D721Med (cell line): ENCODE results near the gene SENP6.
"Not testable (repeated sequence)": the region's sequence is repeated elsewhere in the genome, so short reads cannot be mapped to it uniquely, and the experiment has no call there.

ENCODE experiments used
- DNase-seq: peaks from one replicate; pipeline ENCODE4 v3.0.0; 2011; ENCODE audit warnings: low spot score; ENCODE audit not compliant: insufficient read length
- FAIRE-seq: peaks from 2 replicates; lab custom pipeline; 2011; peaks lifted over from hg19 to GRCh38; lab: Jason Lieb, UNC
- TF ChIP-seq, protein P1 (sequence below): IDR thresholded peaks from 2 replicates; pipeline ENCODE4 v1.5.1; 2012; ENCODE audit warnings: mild to moderate bottlenecking, control low read depth; ENCODE audit not compliant: insufficient read depth; ENCODE audit errors: missing control alignments

Gene SENP6

DNA sequence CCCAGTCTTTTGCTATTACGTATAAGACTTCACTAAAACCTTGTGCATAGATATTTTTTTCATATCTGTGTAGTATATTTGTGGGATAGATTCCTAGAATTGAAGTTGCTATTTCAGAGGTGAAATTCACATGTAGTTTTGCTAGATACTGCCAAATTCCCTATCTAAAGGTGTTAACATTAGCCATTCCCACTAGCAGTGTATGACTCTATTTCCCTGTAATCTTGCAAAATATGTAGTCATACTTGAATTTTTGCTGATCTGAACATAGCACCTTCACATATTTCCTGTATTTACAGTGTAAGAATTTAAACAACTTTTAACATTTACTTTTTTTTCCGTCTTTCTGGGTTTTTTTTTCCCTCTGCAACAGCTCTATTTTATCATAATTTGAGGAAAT lies 24.9 kb downstream of the SENP6 start:
- FAIRE-seq, result peak; percentile 21
- TF ChIP-seq, protein P1, sequence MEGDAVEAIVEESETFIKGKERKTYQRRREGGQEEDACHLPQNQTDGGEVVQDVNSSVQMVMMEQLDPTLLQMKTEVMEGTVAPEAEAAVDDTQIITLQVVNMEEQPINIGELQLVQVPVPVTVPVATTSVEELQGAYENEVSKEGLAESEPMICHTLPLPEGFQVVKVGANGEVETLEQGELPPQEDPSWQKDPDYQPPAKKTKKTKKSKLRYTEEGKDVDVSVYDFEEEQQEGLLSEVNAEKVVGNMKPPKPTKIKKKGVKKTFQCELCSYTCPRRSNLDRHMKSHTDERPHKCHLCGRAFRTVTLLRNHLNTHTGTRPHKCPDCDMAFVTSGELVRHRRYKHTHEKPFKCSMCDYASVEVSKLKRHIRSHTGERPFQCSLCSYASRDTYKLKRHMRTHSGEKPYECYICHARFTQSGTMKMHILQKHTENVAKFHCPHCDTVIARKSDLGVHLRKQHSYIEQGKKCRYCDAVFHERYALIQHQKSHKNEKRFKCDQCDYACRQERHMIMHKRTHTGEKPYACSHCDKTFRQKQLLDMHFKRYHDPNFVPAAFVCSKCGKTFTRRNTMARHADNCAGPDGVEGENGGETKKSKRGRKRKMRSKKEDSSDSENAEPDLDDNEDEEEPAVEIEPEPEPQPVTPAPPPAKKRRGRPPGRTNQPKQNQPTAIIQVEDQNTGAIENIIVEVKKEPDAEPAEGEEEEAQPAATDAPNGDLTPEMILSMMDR, result no peak

DNA sequence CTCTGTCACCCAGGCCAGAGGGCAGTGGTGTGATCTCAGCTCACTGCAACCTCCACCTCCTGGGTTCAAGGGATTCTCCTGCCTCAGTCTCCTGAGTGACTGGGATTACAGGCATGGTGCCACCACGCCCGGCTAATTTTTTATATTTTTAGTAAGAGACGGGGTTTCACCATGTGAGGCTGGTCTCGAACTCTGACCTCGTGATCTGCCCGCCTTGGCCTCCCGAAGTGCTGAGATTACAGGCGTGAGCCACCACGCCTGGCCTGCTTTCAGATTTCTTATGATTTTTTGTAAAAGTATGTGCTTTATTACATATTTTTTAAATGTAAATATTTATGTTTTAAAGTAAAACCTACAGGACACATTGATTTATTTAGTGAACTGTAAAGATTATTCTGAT lies 26.0 kb downstream of the SENP6 start:
- not testable (repeated sequence) for DNase-seq, FAIRE-seq

More for the DNA sequence above, 24.9 kb downstream of the SENP6 start:
- DNase-seq, result no peak

DNA sequence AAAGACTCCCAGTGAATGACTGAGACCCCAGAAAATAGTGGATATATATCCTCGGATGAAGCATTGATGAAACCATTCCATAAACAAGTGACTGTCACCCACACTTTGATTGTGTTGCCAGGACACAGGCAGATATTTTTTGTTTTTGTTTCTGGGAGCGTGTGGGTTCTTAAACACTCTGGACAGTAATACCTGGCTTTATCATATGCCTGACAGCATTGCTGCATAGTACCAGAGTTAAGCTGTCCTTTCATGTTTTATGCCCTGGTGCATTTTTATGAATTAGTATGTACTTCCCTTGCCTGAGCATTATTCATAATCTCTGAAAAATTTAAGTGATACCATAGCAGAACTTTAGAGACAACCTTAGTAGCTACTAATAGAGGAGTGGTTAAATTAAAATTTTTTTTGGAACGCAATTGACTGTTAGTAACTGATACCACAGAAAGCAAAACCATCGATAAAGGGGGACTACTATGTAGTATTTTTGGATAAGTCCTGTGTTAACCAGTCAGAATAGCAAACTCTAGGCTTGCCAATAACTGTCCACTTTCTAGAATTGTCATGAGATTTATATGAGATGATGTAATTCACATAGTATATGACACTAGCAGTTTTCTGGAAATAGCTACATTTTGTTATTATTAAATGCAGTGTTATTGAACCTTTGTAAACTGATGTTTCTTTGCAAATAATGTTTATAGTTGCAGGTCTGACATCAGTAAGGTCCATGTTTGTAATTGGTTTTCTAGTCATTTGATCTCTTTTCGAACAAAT lies 30.4 kb downstream of the SENP6 start:
- DNase-seq (no peak), FAIRE-seq (no peak)
- TF ChIP-seq, protein P1, result no peak

DNA sequence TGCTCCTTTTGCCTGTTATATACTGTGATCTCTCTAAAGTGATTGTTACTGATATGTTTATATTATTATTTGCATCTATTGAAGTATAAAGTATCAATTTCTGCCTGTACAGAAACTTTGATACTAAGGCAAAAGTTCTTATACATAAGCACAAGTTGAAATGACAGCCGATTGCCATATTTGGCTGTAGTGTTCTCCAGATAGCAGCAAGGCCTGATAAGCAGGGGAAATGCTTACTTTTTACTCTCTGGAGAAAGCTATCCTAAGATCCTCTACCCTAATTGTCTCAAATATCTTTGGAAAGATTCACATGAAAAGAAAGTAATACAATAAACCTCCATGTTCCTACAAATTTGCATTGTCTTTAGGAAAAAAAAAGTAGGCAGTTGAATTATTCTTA lies 31.4 kb downstream of the SENP6 start:
- no peak for FAIRE-seq
- TF ChIP-seq, protein P1, result no peak
- DNase-seq, result no peak

DNA sequence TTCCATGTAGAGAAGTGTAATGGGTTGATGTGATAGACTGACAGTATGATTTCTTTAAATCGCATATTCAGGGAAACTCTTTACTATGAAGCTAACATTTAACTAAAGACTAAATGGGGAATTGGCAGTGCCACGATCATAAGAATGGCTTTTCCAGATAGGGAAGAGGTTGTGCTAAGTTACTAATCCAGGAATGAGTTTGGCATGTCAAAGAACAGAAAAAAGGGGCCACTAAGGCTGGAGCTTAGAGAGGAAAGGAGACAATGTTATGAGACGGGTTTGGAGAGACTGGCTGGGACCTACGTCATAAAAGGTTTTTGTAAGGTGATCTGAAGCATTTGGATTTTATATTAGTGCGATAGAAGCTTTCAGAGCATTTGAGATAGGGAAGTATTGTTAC lies 40.6 kb downstream of the SENP6 start:
- TF ChIP-seq, protein P1, result no peak
- FAIRE-seq (no peak), DNase-seq (no peak)

DNA sequence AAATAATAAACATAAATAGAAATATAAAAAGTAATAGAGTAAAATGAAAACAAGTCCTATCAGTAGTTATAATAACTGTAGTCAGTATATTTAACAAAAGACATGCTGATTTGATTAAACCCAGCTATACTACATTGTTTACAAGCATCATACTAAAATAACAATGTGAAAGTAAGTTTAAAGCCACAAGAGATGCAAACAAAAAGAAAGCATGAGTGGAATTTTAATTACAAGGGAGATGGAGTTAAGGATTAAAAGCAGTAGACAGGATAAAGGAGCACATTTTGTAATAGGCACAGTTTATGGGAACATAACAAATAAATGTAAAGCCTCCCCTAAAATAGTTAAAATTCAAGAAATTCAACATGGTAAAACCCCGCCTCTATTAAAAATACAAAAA lies 41.5 kb downstream of the SENP6 start:
- TF ChIP-seq, protein P1, result no peak
- no peak for DNase-seq
- peak; percentile 11 for FAIRE-seq

DNA sequence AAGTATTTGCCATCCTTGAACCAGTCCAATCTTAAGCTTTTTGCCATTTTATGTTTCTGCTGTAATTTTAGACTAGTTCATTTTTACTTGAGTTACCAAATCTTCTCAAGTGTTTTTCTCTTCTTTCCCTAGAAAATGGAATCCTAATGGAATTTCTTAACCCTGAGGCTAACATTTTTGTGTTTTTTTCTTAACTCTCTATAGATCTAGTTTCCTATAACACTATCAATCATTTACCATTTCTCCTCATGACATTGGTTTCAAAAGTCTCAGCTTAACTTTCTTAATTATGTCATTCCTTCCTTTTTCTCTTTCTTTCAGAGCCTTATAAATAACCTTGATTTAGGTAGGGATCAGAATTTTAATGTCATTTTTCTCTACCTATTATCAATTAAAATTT lies 54.8 kb downstream of the SENP6 start:
- TF ChIP-seq, protein P1, result no peak
- FAIRE-seq (no peak), DNase-seq (no peak)

DNA sequence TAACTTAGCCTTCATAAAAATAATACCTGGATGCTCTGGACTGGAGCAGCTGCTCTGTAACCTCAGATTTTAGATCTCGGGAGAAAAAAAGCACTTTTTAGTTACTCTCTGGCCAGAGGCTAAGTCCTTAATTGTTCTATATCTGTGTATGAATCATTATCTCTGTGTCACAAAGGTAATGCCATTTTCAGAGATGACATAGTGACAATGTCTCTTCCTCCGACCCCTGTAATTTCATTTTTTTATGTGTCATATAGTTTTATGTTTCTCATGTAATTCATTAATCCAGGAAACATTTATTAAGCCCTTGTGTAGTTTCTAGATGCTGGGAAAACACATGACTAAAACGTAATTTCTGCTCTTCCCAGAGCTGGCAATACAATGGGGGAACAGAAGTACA lies 55.6 kb downstream of the SENP6 start:
- TF ChIP-seq, protein P1, result no peak
- DNase-seq, result no peak
- peak; percentile 11 for FAIRE-seq
